NCI-H1436 treated with DMSO at 0.1 percent for 48 hours (cell line): ENCODE results near the gene CHEK1.
"Not testable (repeated sequence)": the region's sequence is repeated elsewhere in the genome, so short reads cannot be mapped to it uniquely, and the experiment has no call there.

Source experiments
- DNase-seq: peaks from one replicate; lab custom pipeline; 2025; lab: John Stamatoyannopoulos, UW

The CHEK1 gene

DNA sequence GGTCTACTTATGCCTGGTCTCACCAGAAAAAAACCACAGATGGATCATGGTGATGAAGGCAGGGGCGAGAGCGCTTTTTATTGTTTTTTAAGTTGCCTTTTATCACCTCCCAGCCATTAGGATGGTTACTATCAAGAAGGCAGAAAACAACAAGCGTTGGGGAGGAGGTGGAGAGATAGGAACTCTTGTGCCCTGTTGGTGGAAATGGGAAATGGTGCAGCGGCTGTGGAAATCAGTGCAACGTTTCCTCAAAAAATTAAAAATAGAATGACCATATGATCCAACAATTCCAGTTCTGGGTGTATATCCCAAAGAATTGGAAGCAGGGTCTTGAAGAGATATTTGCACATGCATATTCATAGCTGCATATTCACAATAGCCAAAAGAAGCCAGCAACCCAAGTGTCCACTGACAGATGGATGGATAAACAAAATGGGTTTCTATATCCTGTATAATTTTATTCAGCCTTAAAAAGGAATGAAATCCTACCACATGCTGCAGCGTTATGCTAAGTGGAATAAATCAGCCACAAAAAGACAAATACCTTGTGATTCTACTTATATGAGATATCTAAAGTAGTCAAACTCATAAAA lies 76.2 kb downstream of the CHEK1 start:
- DNase-seq = no peak

GRCh38 chr11:125701858-125702621 lies 77.1 kb downstream of the CHEK1 start:
- DNase-seq = no peak

DNA sequence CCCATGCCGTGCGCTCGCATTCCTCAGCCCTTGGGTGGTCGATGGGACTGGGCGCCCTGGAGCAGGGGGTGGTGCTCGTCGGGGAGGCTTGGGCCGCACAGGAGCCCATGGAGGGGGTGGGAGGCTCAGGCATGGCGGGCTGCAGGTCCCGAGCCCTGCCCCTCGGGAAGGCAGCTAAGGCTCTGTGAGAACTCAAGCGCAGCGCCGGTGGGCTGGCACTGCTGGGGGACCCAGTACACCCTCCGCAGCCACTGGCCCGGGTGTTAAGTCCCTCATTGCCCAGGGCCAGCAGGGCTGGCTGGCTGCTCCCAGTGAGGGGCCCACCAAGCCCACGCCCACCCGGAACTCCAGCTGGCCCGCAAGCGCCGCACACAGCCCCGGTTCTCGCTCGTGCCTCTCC lies 79.7 kb downstream of the CHEK1 start:
- DNase-seq = not testable (repeated sequence)

DNA sequence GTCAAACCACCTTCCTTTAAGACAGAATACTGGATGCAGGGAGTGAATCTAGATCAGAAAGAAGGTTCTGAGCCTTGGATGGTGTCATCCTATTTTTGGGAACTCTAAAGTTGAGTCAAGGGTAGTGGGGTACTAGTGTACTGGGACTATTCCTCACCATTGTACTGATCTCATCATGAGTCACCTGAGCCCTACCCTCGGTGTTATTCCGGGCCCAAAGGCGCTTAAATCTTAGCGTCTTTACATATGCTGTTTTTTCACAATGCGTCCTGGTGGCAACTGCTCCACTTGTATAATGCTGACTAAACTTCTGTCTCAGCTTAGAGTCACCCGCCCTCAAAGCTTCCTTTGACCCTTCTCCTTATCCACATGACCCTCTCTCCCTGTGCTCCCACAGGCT lies 95.8 kb downstream of the CHEK1 start:
- no peak for DNase-seq

- DNase-seq = no peak
Measured at GRCh38 chr11:125724125-125724524, 99.2 kb downstream of the CHEK1 start.
